Right atrium auricular region (tissue), 2 donors: ENCODE results near the gene ADAMTS15. TPM values are rescaled to one million over a fixed set of nuclear protein-coding genes. Genes with fewer than 3 reads are reported as not detected.

Source experiments
- DNase-seq: peaks from one replicate; pipeline ENCODE4 v3.0.0-alpha.2; 2019; ENCODE audit warnings: low spot score
- H3K27ac ChIP-seq, 2 donors: fragments of 200-600 bp; sonication (generic); 1 replicate in 1 of 2; 2 replicates in 1 of 2; pipeline ENCODE4 v1.5.1; 2016 to 2019
- H3K27me3 ChIP-seq, 2 donors: fragments of 200-600 bp; sonication (generic); one replicate each; pipeline versions ENCODE4 v1.5.1 to v1.6.0; 2017 to 2019
- H3K36me3 ChIP-seq: fragments of 200-600 bp; sonication (generic); one replicate; pipeline ENCODE4 v1.5.1; 2016
- H3K4me1 ChIP-seq, 2 donors: fragments of 200-600 bp; sonication (generic); one replicate each; pipeline versions ENCODE4 v1.5.1 to v1.6.0; 2017 to 2019
- H3K4me3 ChIP-seq, 2 donors: fragments of 200-600 bp; sonication (generic); 1 replicate in 1 of 2; 2 replicates in 1 of 2; pipeline ENCODE4 v1.5.1; 2017 to 2019; ENCODE audit warnings: mild to moderate bottlenecking in 1 of 2, moderate library complexity in 1 of 2
- H3K9me3 ChIP-seq, 2 donors: fragments of 200-600 bp; sonication (generic); one replicate each; pipeline ENCODE4 v1.5.1; 2019
- total RNA-seq, 2 donors: library from RNA; depleted of rRNA; stranded (reverse); fragments of >200 nt; gene quantifications; one replicate each; pipeline ENCODE4 v1.1.0, GENCODE V29; 2016
- TF ChIP-seq, protein P1 (sequence below), 2 donors: fragments of 200-600 bp; sonication (generic); IDR thresholded peaks; one replicate each; pipeline ENCODE4 v1.5.1; 2019; ENCODE audit warnings: antibody characterized with exemption in 2 of 2

ADAMTS15 gene
- total RNA-seq, 2 donors from 2014 or later = 17.5 to 21.2 TPM

DNA sequence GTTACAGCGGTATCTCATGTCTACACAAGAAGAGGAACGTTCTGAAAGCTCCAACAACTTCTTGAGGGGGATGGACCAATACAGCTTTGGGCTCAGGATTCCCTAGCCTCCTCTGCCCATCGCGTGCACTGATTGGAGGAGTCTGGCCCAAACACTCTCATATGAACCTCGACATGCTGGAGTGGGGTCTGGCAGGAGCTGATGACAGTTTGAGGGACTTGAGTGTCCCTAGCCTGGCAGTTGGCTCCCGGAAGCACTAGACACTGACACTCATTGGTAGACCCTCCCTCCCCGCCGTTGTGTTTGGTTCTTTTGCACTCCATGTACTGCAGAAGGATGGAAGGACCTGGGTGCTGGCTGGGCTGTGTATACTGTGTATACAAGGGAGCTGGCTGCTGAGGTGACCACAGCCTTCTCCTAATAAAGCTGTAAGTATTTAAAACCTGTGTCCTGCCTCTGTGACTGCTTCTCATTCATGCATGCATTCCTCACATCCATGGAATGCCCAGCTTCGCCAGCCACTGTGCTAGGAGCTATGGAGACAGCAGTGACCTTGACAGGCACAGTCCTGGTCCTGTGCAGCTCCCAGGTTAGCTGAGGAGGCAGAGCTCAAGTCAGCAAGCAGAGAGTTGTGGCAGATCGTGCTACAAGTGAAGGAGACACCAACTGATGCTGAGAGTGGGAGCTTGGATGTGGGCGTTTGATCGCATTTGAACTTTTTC lies 27.9 kb downstream of the ADAMTS15 start:
- TF ChIP-seq, protein P1, sequence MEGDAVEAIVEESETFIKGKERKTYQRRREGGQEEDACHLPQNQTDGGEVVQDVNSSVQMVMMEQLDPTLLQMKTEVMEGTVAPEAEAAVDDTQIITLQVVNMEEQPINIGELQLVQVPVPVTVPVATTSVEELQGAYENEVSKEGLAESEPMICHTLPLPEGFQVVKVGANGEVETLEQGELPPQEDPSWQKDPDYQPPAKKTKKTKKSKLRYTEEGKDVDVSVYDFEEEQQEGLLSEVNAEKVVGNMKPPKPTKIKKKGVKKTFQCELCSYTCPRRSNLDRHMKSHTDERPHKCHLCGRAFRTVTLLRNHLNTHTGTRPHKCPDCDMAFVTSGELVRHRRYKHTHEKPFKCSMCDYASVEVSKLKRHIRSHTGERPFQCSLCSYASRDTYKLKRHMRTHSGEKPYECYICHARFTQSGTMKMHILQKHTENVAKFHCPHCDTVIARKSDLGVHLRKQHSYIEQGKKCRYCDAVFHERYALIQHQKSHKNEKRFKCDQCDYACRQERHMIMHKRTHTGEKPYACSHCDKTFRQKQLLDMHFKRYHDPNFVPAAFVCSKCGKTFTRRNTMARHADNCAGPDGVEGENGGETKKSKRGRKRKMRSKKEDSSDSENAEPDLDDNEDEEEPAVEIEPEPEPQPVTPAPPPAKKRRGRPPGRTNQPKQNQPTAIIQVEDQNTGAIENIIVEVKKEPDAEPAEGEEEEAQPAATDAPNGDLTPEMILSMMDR (IDR thresholded peaks at IDR 0.05) = no peak
- peak overlapping the region; percentile 80 to 93 for H3K27ac ChIP-seq
- no peaks in the 10 kb centered on the region for H3K27me3 ChIP-seq
- peaks cover 0 to 53% of the 10 kb centered on the region in 2 donors for H3K4me1 ChIP-seq
- no peak overlapping the region for H3K4me3 ChIP-seq
- no peaks in the 10 kb centered on the region for H3K9me3 ChIP-seq
- peak; percentile 59 for DNase-seq
- peaks cover 36% of the 10 kb centered on the region for H3K36me3 ChIP-seq

DNA sequence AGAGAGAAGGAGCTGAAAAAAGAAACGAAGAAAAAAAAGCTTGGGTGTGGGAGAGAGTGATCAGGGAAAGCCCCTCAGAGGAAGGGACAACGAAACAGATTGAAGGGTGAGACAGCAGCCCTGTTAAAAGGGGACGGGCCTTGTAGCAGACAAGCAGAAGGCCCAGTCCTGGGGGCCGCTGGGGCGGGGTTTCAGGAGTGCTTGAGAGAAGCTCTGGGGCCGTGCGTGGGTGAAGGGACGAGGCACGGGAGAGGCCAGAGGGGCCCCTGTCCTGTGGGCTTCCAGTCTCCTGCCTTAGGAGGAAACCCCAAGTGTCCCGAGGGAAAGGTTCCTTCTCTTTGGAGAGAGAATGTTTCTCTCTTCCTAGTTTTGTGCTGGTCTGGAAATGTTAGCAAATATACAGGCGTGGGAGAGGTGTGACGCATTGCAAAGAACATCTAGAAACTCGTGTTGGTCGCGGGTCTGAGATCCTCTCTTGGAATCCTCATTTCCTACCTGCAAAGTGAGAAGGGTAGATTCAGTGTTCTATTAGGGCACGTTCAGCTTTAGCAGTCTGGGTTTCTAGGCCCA lies 28.6 kb downstream of the ADAMTS15 start:
- Histone ChIP-seq H3K4me1 (peaks cover 0 to 57% of the 10 kb centered on the region in 2 donors), H3K27ac (peak overlapping the region; percentile 80 to 93), H3K27me3 (no peaks in the 10 kb centered on the region), H3K4me3 (no peak overlapping the region), H3K9me3 (no peaks in the 10 kb centered on the region), H3K36me3 (peaks cover 30% of the 10 kb centered on the region)
- peak; percentile 57 for DNase-seq
- TF ChIP-seq, protein P1 (IDR thresholded peaks at IDR 0.05) = no peak

DNA sequence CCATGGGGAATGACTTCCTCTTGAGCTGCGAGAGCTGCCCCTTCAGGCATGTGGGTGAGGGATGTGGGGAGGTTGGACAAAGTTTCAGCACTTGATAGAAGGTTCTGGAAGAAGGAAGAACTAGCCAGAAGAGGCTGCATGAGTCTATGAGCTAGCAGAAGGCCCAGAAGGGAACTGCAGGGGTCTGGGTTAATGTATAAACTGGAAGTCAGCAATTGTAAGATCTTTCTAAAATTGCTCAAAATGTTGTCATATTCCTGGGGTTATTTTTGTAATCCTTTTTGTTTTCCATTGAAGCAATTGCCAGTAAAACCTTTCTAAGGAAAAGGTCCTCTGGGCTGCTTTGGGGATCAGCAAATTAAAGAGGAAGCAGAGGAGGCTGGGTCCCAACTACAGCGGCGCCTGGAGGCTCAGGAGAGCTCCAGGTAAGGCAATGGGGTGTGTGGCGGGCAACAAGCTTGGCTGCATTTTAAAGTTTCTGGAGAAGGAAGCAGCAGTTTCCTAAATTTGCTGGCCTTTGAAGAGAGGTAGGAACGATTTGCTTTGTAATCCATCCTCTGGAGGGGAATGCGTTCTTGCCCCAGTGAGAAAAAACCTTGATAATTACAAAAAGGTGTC lies 29.2 kb downstream of the ADAMTS15 start:
- TF ChIP-seq, protein P1 (IDR thresholded peaks at IDR 0.05) = no peak

DNA sequence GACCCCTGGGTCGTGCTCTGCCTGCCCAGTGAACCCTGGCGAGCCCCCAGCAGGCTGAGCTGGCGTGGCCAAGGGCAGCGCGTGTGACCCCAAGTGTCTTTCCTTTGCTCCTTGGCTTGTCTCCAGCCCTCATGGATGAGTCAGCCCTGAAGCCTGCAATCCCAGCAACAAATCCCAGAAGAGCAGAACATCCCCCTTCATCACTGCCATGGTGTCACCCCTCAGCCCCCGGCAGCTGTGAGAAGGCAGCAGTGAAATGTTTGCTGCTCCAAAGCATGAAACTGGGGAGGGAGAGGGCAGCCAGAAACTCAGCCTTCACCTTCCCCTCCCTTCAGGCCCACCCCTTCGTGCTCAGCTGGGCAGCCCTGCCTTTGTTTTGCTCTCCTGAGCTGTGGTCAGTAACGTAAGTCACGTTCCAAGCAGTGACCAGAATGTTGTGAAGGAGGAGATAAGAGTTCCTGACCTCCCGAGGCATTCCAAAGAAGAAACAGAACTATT lies 29.8 kb downstream of the ADAMTS15 start:
- Histone ChIP-seq H3K27me3 (no peaks in the 10 kb centered on the region), H3K9me3 (no peaks in the 10 kb centered on the region), H3K4me1 (peaks cover 0 to 61% of the 10 kb centered on the region in 2 donors)

More for the DNA sequence above, 29.2 kb downstream of the ADAMTS15 start:
- Histone ChIP-seq H3K27ac (peak overlapping the region; percentile 80 to 93), H3K9me3 (no peaks in the 10 kb centered on the region), H3K36me3 (peaks cover 23% of the 10 kb centered on the region), H3K4me1 (peaks cover 0 to 59% of the 10 kb centered on the region in 2 donors), H3K4me3 (no peak overlapping the region), H3K27me3 (no peaks in the 10 kb centered on the region)
- no peak for DNase-seq

DNA sequence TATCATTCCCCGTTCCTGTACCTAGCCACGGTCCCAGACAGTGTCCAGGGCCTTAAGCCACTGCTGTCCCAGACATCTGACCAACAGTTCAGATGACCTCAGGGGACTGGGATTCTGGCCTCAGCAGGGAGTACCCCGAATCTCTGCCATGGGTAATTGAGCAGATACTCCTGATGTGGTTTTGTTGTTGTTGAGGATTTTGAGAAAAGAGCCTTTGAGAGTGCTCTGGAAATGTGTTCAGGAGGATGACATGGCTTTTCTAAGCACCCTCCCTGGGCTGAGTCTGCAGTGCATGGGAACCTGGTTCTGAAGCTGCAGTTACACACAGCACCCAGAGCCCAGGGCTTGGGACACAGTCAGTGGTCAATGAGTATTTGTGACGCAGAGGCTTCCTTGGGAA lies 30.4 kb downstream of the ADAMTS15 start:
- no peak for DNase-seq
- Histone ChIP-seq H3K27me3 (no peaks in the 10 kb centered on the region), H3K27ac (peak overlapping the region; percentile 80 to 93), H3K4me1 (peaks cover 0 to 65% of the 10 kb centered on the region in 2 donors), H3K9me3 (no peaks in the 10 kb centered on the region), H3K4me3 (no peak overlapping the region), H3K36me3 (peaks cover 11% of the 10 kb centered on the region)
- TF ChIP-seq, protein P1 (IDR thresholded peaks at IDR 0.05) = no peak

More for the DNA sequence above, 29.8 kb downstream of the ADAMTS15 start:
- H3K27ac ChIP-seq = peak overlapping the region; percentile 80 to 93
- peaks cover 17% of the 10 kb centered on the region for H3K36me3 ChIP-seq
- peak; percentile 92 for DNase-seq
- TF ChIP-seq, protein P1 (IDR thresholded peaks at IDR 0.05) = no peak
- no peak overlapping the region for H3K4me3 ChIP-seq
